ENCODE measurements around the gene WDR62. TPM values are rescaled to one million over a fixed set of nuclear protein-coding genes. Genes with fewer than 3 reads are reported as not detected.

Gene WDR62
- total and polyA plus RNA-seq, 2 donors (not counting 3 experiments of a cell fraction or from before 2014, with no cell fraction given), result 8.0 to 13.4 TPM

GRCh38 chr19:36139473-36140303 lies 85.0 kb downstream of the WDR62 start, which contains the start of gene CAPNS1:
Gene CAPNS1, plus strand, starts transcription at chr19:36140066. Its CDS starts 946 bp downstream, at chr19:36141012.
- DNase-seq (ENCODE audit: low read depth, low spot score) (peak; percentile 97), FAIRE-seq (peak; percentile 91)
- Histone ChIP-seq H3K4me1 (ENCODE audit: control insufficient read depth, extremely low read depth, insufficient read depth, low read length) (peaks cover 20% of the 10 kb centered on the region), H2AFZ (ENCODE audit: low read depth, low read length) (peak within 1 kb of the TSS; percentile 90), H3K9ac (replicated peaks; ENCODE audit: extremely low read depth, insufficient read depth, low read length) (peak within 1 kb of the TSS; percentile 99), H3K27me3 (ENCODE audit: control insufficient read depth in 2 of 2, insufficient read depth in 2 of 2, low read length in 2 of 2) (no peaks in the 10 kb centered on the region), H3K27ac (ENCODE audit: insufficient read depth, low read depth, low read length) (peak within 1 kb of the TSS; percentile 91), H3K9me1 (replicated peaks; ENCODE audit: control insufficient read depth, extremely low read depth, insufficient read depth, low read length) (no peaks in the 10 kb centered on the region), H3K4me2 (ENCODE audit: insufficient read depth, low read length) (peak within 1 kb of the TSS; percentile 84), H3K4me3 (replicated peaks in 1 of 3; ENCODE audit: insufficient read depth in 1 of 3, low read depth in 1 of 3, low read length in 3 of 3) (peak within 1 kb of the TSS; percentile 89 to 97 (median 91)), H3K36me3 (ENCODE audit: control insufficient read depth in 2 of 2, extremely low read depth in 1 of 2, insufficient read depth in 2 of 2, low read length in 2 of 2) (peaks cover 10 to 17% of the 10 kb centered on the region in 2 experiments), H3K79me2 (ENCODE audit: control insufficient read depth, insufficient read depth, low read length) (peaks cover 21% of the 10 kb centered on the region), H3K9me3 (replicated peaks; ENCODE audit: control insufficient read depth, insufficient read depth, low read length) (no peaks in the 10 kb centered on the region), H4K20me1 (replicated peaks; ENCODE audit: control insufficient read depth, extremely low read depth, insufficient read depth, low read length) (no peaks in the 10 kb centered on the region)
- ChIA-PET POLR2A (interaction anchor here (1.3 to 1.4 kb wide), 2 partner anchors 12 kb away, joined by 3 to 5 read pairs; no protein-coding TSS in a partner anchor), CTCF (interaction anchor here (1.0 to 2.1 kb wide), 4 partner anchors 10 to 79 kb away, joined by 4 to 18 read pairs (median 6); no protein-coding TSS in a partner anchor)
- TSS peak; percentile 36 for BruUV-seq (replicated peaks)
- dilution Hi-C loops (cut with MboI; ENCODE audit: extremely low pct_ligation_motif_present, low sequenced_read_pairs) (no loop called here), intact Hi-C loops (cut with micrococcal nuclease) (loop anchor here (1.0 to 2.0 kb wide), 4 partner anchors 11 to 85 kb away; partner anchors contain the start of genes TBCB, THAP8, WDR62 and ZNF146)
- peak; percentile 96 for TF ChIP-seq POLR2A (IDR thresholded peaks at IDR 0.05; ENCODE audit: low read depth, low read length)
- peak; percentile 34 for TF ChIP-seq MYC (IDR thresholded peaks at IDR 0.05; ENCODE audit: low read depth, low read length)
- TF ChIP-seq FOS (IDR thresholded peaks at IDR 0.05; ENCODE audit: borderline replicate concordance, insufficient read depth, low read length), result peak; percentile 85
- TF ChIP-seq POLR2AphosphoS5 (IDR thresholded peaks at IDR 0.05; ENCODE audit: insufficient read depth, low read depth, low read length), result peak; percentile 99
- no peak for TF ChIP-seq MAX (IDR thresholded peaks at IDR 0.05; ENCODE audit: insufficient read depth, insufficient read length)

All from endothelial cell of umbilical vein (primary cell).